ENCODE data around the gene CD300A. TPM values are rescaled to one million over a fixed set of nuclear protein-coding genes. Genes with fewer than 3 reads are reported as not detected.
A peak's percentile ranks its signal among the peaks of the same experiment; 100 is the strongest.
"Not testable (repeated sequence)": the region's sequence is repeated elsewhere in the genome, so short reads cannot be mapped to it uniquely, and the experiment has no call there.

Gene CD300A
- total RNA-seq, 2 donors from 2014 or later = 0.46 to 4.0 TPM

DNA sequence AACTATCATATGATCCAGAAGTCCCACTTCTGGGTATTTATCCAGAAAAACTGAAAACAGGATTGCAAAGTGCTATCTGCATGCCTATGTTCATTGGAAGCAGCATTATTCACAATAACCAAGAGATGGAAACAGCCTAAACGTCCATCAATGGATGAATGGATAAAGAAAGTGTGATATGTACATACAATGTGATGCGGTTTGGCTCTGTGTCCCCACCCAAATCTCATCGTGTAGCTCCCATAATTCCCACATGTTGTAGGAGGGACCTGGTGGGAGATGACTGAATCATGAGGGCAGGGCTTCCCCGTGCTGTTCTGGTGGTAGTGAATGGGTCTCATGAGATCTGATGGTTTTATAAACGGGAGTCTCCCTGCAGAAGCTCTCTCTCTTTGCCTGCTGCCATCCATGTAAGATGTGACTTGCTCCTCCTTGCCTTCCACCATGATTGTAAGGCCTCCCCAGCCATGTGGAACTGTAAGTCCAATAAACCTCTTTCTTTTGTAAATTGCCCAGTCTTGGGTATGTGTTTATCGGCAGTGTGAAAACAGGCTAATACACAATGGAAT lies 52.1 kb downstream of the CD300A start:
- H3K36me3 Mint-ChIP-seq = peaks cover 13 to 30% of the 10 kb centered on the region in 2 donors
- ATAC-seq; DNase-seq (ENCODE audit: low spot score in 2 of 2); H3K27ac Mint-ChIP-seq: not testable (repeated sequence)
- H3K9me3 Mint-ChIP-seq = peaks cover 15 to 30% of the 10 kb centered on the region in 2 donors

DNA sequence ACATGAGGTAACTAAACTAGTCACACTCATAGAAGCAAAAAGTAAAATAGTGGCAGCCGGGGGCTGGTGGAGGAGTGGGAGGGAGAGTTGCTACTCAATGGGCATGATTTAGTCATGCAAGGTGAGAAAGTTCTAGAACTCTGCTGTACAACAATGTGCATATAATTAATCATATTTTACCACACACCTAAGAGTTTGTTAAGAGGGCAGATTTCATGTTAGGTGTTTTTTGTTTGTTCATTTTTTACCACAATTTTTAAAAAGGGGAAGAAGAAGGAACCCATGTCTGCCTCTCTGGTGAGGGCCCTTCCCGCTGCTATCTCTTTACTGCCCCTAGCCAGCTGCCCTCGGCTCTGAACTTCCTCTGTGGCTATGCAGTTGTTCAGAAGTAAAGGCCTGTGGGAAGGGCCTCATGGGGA lies 53.6 kb downstream of the CD300A start:
- H3K36me3 Mint-ChIP-seq = peaks cover 0 to 21% of the 10 kb centered on the region in 2 donors
- peaks cover 3 to 19% of the 10 kb centered on the region in 2 donors for H3K9me3 Mint-ChIP-seq
- no peak for DNase-seq (ENCODE audit: low spot score in 2 of 2)
- peak; percentile 32 to 73 for ATAC-seq
- H3K27ac Mint-ChIP-seq = no peak overlapping the region

DNA sequence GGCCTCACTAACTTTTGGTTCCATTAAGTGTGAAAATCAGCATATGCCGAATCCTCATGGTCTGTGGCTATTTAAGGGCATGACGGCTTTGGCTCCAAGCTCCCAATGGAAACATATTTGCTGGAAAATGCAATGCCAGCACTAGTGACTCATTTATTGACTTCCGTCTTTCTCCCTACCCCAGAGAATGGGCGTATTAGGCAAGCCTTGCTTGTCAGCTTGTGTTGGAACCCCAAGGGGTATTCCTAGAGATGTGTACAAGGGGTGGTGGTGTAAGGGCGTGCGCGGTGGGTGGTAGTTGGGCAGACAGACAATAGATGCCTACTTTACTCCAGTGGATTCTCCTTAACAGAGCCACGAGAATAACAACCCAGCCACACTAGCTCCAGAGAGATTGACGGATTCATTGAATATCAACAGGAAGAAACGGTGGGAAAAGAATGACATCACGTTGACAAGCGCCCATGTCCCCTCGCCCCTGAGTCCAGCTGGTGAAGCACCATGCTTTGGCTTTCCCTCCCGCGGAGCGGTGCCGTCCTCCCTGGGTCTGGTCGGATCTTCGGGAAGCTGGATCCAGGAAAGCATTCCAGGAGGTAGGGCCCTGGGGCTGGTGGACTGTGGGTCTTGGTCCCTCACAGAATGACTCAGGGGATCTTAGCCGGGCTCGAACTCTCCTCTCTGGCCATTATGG lies 54.5 kb downstream of the CD300A start:
- no peak for ATAC-seq
- no peak overlapping the region for H3K27ac Mint-ChIP-seq
- no peak for DNase-seq (ENCODE audit: low spot score in 2 of 2)
- peaks cover 3 to 19% of the 10 kb centered on the region in 2 donors for H3K9me3 Mint-ChIP-seq
- H3K36me3 Mint-ChIP-seq = peaks cover 0 to 21% of the 10 kb centered on the region in 2 donors

DNA sequence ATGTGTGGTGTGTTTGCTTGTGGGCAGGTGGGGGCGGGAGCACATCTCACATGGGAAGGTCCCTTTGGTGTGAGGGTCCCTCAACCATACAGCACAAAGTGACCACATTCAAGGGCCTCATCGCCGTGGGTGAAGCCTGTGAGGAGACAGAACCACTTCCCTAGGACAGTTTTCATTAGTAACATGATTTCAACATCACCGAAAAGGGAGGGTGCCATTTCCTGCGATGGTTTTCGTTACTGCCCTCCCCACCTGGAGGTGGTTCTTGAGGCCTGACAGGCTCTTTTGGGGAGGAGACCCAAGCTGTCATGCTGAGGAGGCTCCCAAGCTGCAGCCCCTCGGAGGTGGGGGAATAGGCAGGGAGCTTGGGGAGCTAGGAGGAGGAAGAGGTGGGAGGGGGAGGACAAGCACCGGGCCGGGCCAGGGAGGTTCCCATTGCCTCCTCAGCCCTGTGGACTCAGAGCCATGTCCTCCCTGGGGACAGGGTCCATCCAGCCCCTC lies 55.3 kb downstream of the CD300A start:
- Mint-ChIP-seq H3K36me3 (peaks cover 0 to 21% of the 10 kb centered on the region in 2 donors), H3K9me3 (peaks cover 3 to 19% of the 10 kb centered on the region in 2 donors), H3K27ac (no peak overlapping the region)
- ATAC-seq (peak in 1 of 2 donors; percentile 54), DNase-seq (ENCODE audit: low spot score in 2 of 2) (no peak)

DNA sequence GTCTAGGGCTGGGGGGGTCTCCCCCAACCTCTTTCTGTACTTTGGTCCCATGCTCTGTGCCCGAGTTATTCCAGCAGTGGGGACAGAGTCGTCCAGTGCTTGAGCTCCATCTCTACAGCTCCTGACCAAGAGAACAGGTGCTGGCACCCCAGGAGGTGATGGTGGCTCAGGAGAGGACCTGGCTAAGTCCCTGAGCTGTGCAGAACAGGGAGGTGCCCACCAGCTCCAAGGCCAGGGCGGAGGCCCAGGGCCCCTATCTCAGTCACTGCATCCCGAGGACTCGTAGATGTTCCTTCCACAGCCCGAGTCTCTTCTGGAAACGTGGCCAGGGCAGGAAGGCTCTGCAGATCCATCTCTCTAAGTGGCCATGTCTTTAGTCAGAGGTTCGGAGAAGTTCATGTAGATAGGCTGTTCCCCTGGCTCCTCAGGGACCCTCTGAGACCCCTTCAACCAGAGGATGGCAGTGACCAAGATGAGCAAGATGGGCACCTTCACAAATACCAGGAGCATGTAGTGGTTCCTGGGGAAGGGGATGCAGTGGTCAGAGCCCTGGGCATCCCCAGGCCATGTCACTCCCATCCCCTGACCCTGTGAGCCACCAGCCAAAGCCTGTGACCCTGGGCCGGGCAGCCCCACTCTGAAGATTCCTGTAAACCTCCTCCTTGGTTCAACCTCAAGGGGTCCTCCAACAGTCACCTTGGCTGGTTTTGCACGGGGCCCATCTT lies 56.1 kb downstream of the CD300A start:
- Mint-ChIP-seq H3K36me3 (peaks cover 0 to 21% of the 10 kb centered on the region in 2 donors), H3K9me3 (peaks cover 3 to 19% of the 10 kb centered on the region in 2 donors), H3K27ac (no peak overlapping the region)
- DNase-seq (ENCODE audit: low spot score in 2 of 2) (no peak), ATAC-seq (no peak)

DNA sequence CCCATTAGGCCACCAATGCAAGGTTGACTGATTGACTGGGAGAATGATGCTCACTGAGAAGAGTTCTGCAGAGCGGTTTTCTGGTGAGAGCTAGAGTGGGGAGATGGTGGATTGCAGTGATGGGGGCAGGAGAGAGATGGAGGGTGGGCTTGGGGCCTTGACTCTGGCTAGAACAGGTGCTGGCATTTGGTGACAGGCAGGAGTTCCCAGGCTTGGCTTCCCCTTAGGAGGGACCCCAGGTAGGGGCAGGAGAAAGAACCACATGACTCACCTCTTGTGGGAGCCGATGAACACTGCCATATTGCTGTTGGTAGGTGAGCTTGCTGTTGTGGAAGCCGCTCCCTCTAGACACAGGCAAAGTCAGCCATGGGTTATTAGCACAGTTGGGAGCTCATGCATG lies 56.9 kb downstream of the CD300A start:
- ATAC-seq (no peak), DNase-seq (ENCODE audit: low spot score in 2 of 2) (no peak)
- Mint-ChIP-seq H3K27ac (no peak overlapping the region), H3K9me3 (peaks cover 3 to 15% of the 10 kb centered on the region in 2 donors), H3K36me3 (peaks cover 0 to 14% of the 10 kb centered on the region in 2 donors)

DNA sequence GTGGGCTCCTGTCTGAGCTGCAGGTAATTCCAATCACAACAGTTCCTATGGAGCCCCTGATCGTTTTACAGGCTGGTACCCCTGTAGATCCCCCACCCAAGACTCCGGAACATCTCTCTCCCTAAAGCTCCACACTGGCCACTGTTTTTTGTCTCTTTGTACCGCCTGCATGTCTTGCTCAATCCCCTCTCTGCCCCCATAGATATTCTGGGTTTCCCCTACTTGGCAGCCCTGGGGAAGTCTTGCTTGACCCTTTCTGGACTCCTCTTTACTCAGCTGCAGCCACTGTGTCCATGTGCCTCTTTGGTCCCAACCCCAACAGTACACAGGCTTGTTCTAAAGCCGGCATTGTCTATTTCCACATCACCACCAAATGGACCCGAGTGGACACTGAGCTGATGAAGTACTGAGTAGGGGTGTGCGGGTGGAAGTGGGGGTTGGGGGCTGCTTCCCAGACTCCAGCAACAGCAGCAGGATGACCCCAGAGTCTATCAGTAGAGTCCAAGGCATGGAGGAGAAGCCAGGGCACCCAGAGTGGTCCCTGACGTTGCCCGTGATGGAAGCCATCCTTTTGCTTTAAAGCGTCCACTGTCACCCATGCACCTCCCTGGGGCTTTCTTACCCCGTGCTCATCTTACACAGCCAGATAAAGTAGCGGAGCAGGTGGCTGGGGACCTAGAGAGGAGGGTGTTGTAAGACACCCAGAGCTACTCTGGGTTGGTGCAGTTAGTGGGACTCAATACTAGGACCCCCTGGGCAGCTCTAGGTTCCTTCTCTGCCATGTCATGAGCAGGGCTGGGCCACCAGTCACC lies 58.4 kb downstream of the CD300A start:
- H3K9me3 Mint-ChIP-seq = peaks cover 0 to 10% of the 10 kb centered on the region in 2 donors
- H3K36me3 Mint-ChIP-seq = peaks cover 0 to 8% of the 10 kb centered on the region in 2 donors
- no peak overlapping the region for H3K27ac Mint-ChIP-seq
- DNase-seq (ENCODE audit: low spot score in 2 of 2) (no peak), ATAC-seq (no peak)

DNA sequence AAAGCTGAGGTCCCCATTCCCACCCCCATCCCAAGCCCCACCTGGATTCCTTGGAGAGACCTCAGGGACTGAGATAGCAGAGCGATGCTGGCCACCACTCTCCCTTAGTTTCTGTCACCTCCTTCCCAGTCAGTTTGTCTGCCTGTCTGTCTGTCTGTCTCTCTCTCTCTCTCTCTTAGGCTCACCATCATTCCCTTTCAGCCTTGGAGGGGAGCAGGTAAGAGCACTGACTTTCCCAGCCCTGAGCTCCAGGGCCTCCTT lies 59.0 kb downstream of the CD300A start:
- H3K9me3 Mint-ChIP-seq = peaks cover 0 to 10% of the 10 kb centered on the region in 2 donors
- DNase-seq (ENCODE audit: low spot score in 2 of 2) (no peak), ATAC-seq (no peak)
- peaks cover 0 to 8% of the 10 kb centered on the region in 2 donors for H3K36me3 Mint-ChIP-seq
- H3K27ac Mint-ChIP-seq = no peak overlapping the region

DNA sequence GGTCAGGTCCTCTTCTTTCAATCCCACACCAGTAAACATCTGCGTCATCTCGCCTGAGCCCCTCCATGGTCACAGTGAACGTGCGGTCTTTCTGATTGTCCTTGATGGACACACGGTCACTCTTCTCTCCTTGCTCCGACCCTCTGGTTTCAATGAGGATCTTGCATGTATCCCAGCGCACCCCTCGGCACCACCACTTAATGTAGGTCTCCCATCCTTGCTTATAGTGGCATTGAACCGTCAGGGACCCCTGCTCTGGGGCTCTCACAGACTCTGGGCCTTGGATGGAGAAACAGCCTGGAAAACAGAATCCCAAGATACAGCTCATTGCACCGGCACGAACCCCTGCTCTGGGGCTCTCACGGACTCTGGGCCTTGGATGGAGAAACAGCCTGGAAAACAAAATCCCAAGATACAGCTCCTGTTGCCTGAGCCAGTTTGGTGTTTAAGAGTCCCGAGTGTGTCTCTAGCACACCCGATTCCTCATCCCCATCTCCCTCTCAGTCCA lies 59.4 kb downstream of the CD300A start:
- H3K27ac Mint-ChIP-seq = no peak overlapping the region
- peaks cover 0 to 8% of the 10 kb centered on the region in 2 donors for H3K9me3 Mint-ChIP-seq
- no peak for DNase-seq (ENCODE audit: low spot score in 2 of 2)
- no peak for ATAC-seq
- H3K36me3 Mint-ChIP-seq = peaks cover 0 to 8% of the 10 kb centered on the region in 2 donors

DNA sequence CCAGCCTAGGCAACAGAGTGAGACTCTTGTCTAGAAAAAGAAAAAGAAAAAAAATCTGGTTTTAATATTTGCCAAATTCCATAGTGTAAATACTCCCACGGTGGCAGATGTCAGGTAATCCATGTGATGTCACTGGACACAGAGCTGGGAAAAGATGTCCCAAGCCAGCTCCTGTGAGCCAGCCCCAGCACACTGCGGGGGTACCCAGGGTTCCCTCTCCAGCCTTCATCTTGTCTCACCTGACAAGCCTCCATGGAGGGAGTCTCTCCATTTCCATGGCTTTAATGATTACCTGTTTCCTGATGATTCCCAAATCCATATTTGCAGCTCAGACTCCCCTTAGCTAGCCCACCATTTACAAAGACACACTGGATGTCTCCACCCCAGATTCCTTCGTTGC lies 60.2 kb downstream of the CD300A start:
- no peak overlapping the region for H3K27ac Mint-ChIP-seq

DNA sequence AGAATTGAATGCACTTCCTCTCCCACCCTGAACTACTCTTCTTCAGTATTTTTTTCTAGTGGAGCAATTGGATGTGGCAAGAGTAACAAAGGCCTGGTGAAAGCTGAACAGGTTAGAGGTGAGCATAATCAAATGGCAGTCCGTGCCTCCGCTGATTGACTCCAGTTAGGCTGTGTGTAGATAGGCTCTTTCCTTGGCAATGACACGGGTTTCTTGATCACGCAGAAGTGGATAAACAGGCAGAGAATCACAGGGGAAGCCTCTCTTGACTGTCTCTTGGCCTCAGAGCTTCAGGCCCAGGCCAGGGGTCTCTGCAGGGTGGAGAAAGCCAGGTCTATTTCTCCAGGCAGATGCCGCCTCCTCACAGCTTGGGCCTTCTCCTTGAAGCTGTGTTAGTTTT lies 60.6 kb downstream of the CD300A start:
- Mint-ChIP-seq H3K9me3 (peaks cover 0 to 6% of the 10 kb centered on the region in 2 donors), H3K36me3 (peaks cover 0 to 8% of the 10 kb centered on the region in 2 donors), H3K27ac (no peak overlapping the region)
- ATAC-seq (no peak), DNase-seq (ENCODE audit: low spot score in 2 of 2) (no peak)

More for the DNA sequence above, 60.2 kb downstream of the CD300A start:
- DNase-seq (ENCODE audit: low spot score in 2 of 2) (no peak), ATAC-seq (no peak)
- H3K36me3 Mint-ChIP-seq = peaks cover 0 to 8% of the 10 kb centered on the region in 2 donors
- H3K9me3 Mint-ChIP-seq = peaks cover 0 to 6% of the 10 kb centered on the region in 2 donors

DNA sequence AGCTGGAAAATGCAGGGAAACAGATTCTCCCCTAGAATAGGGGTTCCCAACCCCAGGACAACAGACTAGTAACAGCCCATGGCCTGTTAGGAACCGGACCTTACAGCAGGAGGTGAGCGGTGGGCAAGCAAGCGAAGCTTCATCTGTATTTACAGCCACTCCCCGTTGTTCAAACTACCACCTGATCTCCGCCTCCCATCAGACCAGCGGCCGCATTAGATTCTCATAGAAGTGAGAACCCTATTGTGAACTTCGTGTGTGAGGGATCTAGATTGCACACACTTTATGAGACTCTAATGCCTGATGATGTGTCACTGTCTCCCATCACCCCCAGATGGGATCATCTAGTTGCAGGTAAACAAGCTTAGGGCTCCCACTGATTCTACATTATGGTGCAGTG lies 61.3 kb downstream of the CD300A start:
- Mint-ChIP-seq H3K36me3 (peaks cover 0 to 8% of the 10 kb centered on the region in 2 donors), H3K27ac (no peak overlapping the region), H3K9me3 (peaks cover 0 to 6% of the 10 kb centered on the region in 2 donors)
- ATAC-seq (no peak), DNase-seq (ENCODE audit: low spot score in 2 of 2) (no peak)

DNA sequence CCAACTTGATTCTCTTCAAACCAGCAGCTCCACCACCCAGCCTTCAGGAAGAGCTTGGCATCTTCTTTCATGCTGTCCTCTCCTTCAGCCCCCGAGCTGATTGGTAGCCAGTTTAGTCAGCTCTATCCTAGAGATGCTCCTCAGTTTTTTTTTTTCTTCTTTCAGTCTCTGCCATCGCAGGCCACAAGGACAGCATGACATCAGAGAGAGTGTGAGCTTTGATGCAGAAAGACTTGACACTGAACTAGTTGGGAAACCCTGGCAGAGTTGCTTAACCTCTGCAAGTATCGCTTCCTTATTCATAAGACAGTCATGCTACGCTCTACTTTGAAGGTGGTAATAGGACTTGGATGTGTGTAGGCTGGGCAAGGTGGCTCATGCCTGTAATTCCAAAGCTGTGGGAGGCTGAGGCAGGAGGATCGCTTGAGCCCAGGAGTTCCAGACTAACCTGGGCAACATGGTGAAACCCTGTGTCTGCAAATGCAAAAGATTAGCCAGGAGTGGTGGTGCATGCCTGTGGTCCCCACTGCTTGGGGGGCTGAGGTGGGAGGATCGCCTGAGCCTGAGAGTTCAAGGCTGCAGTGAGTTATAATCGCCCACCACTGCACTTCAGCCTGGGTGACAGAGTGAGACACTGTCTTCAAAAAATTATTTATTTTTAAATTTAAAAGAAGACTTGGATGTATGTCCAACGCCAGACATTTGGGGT lies 62.2 kb downstream of the CD300A start:
- Mint-ChIP-seq H3K36me3 (peaks cover 0 to under 1% of the 10 kb centered on the region in 2 donors), H3K27ac (no peak overlapping the region), H3K9me3 (no peaks in the 10 kb centered on the region)
- ATAC-seq = peak; percentile 46 to 50
- DNase-seq (ENCODE audit: low spot score in 2 of 2) = no peak

DNA sequence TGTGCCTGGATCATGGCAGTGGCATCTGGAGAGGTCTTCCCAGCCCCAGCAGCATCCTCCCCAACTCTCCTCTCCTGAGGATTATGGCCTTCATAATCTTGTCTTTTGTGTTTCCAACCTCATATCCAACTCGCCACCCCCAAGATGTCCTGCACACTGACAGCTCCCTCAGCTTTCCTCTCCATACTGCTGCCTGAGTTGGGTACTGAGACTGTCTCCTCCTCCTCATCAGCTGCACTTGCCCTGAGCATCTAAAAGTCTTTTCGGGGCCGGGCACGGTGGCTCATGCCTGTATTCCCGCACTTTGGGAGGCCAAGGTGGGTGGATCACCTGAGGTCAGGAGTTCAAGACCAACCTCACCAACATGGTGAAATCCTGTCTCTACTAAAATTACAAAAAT lies 62.8 kb downstream of the CD300A start:
- ATAC-seq (no peak), DNase-seq (ENCODE audit: low spot score in 2 of 2) (no peak)
- Mint-ChIP-seq H3K27ac (no peak overlapping the region), H3K9me3 (no peaks in the 10 kb centered on the region), H3K36me3 (no peaks in the 10 kb centered on the region)

DNA sequence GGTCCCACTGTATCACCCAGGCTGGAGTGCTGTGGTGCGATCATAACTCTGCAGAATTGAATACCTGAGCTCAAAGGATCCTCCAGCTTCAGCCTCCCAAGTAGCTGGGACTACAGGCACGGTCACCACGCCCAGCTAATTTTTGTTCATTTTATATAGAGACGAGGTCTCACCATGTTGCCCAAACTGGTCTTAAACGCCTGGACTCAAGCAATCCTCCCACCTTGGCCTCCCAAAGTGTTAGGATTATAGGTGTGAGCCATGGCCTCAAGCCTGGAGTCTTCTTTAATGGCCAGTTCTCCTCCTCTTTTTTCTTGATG lies 64.4 kb downstream of the CD300A start:
- H3K9me3 Mint-ChIP-seq = no peaks in the 10 kb centered on the region
- ATAC-seq = no peak
- no peak overlapping the region for H3K27ac Mint-ChIP-seq
- no peaks in the 10 kb centered on the region for H3K36me3 Mint-ChIP-seq
- DNase-seq (ENCODE audit: low spot score in 2 of 2) = no peak

DNA sequence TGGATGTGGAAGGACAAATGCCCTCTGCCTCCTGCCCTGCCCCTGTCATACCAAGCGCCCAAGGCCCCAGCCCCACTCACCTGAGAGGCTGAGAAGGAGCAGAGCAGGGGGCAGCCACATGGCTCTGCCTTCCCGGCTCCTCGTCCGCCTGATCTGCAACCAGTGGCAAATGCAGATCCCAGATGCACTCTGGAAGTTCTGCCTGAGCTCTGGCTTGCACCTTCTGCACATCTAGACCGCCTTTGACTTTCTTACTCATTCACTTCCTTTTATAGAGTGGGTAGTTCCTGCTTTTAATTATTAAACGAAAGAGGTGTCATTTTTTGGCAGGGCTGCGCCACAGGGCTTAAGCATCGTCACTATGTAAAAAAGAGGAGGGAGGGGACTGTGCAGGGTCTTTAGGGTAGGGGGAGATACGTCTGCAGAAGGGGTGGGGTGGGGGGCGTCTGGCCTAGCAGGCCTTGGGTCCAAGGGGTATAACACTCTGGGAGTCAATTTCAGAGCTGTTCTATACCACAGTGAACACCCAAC lies 64.9 kb downstream of the CD300A start, which contains the start of gene CD300LB:
Gene CD300LB, minus strand, starts transcription at position 245 of the 531 bp plus-strand sequence. Its CDS starts 125 bp downstream, at position 120.
- H3K36me3 Mint-ChIP-seq = no peaks in the 10 kb centered on the region
- H3K27ac Mint-ChIP-seq = no peak within 1 kb of the TSS
- ATAC-seq (no peak), DNase-seq (ENCODE audit: low spot score in 2 of 2) (no peak)
- no peaks in the 10 kb centered on the region for H3K9me3 Mint-ChIP-seq
